ENCODE results near the gene PRRG2. TPM values are rescaled to one million over a fixed set of nuclear protein-coding genes. Genes with fewer than 3 reads are reported as not detected.

Gene PRRG2
- total RNA-seq, 6 experiments from 2014 or later = 2.5 to 5.9 (median 3.1) TPM

DNA sequence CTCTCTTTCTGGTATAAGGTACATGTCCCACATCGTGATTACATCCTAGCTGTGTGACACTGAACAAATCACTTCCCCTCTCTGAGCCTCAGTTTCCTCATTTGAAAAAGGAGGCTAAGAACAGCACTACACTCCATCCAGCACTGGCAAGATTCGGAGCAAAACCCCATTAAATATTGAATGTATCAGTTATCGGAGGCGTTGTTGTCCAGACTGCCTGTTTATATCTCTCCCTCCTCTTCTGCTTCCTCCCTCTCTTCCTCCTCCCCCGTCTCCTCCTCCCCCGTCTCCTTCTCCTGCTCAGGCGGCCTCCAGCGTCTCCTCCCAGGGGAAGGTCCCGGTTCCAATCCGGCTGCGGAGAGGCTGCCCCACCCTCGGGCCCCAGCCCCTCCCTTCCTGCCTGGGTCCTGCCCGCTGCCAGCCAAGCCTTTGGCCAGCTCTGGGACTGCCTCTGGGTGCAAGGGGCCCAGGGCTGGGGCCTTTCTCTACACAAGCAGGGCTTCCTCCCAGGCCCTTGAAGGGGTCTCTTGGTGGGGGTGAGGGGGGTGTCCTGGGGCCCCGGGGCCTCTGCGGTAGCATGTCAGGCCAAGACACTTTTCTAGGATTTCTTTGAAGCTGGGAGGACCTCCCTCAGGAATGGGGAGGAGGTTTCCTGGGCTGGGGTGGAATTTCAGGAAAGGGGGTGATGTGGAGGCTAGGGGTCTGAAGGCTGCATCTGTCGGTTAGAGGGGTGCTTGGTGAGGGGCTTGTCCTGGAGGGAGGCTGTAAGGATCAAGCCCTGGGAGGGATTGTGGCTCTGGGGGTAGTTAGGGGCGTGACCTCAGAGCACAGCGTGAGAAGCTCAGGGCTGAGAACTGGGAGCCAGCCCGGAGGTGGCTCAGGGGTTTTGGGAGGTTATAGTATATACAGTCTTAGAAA is 57.0 kb downstream of the PRRG2 start:
- peak overlapping the region; percentile 40 to 48 (median 47) for H3K27ac ChIP-seq
- ATAC-seq = no peak
- intact Hi-C loops (cut with DNase I) = no loop called here
- H3K36me3 ChIP-seq = no peaks in the 10 kb centered on the region
- WGBS (ENCODE audit: insufficient coverage, low coverage, low lambda C conversion rate, missing lambda C conversion rate) = 31% methylated on average over 19 of the region's 19 CpGs
- no peaks in the 10 kb centered on the region for H3K27me3 ChIP-seq
- H3K4me1 ChIP-seq = peaks cover 0 to 11% (median 4%) of the 10 kb centered on the region in 4 donors
- H3K9me3 ChIP-seq = no peaks in the 10 kb centered on the region
- H3K4me3 ChIP-seq = peak overlapping the region in 1 of 3 donors; percentile 62
- DNase-seq = peak; percentile 73 to 76 (median 74)
- TF ChIP-seq POLR2A (IDR thresholded peaks at IDR 0.05) = no peak
- TF ChIP-seq, protein P1, sequence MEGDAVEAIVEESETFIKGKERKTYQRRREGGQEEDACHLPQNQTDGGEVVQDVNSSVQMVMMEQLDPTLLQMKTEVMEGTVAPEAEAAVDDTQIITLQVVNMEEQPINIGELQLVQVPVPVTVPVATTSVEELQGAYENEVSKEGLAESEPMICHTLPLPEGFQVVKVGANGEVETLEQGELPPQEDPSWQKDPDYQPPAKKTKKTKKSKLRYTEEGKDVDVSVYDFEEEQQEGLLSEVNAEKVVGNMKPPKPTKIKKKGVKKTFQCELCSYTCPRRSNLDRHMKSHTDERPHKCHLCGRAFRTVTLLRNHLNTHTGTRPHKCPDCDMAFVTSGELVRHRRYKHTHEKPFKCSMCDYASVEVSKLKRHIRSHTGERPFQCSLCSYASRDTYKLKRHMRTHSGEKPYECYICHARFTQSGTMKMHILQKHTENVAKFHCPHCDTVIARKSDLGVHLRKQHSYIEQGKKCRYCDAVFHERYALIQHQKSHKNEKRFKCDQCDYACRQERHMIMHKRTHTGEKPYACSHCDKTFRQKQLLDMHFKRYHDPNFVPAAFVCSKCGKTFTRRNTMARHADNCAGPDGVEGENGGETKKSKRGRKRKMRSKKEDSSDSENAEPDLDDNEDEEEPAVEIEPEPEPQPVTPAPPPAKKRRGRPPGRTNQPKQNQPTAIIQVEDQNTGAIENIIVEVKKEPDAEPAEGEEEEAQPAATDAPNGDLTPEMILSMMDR (IDR thresholded peaks at IDR 0.05) = no peak

DNA sequence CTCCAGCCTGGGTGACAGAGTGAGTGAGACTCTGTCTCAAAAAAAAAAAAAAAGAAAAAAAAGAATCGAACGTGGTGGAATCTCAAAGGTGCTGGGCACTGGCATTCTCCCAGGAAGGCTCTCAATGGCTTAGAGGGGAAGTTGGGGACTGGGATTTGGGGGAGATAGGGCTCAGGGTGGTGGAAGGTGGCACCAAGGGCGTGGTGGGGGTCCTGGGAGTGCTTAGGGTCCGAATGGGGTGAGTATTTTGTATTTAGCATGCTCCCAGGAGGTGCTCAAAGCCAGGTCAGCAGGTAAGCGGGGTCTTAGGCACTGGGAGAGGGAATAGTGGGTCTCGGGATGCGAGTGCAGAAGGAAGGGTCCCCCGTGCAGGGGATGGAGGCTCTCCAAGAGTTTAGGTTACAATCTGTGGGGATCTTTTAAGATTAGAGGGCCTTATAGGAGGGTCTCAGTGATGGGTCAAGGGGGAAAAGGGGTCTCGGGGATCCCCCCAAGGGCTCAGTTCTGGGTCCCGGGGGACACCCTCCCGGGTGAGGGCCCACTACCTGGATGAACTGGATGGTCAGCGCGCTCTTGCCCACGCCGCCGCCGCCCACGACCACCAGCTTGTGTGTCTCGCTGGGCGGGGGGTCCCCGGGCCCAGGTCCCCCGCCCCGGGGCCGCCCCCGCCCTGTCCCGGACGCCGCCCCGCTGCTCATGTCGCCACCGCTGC is 58.4 kb downstream of the PRRG2 start:
- 6% methylated on average over 6 of the region's 31 CpGs for WGBS (ENCODE audit: insufficient coverage, low coverage, low lambda C conversion rate, missing lambda C conversion rate)
- DNase-seq (no peak), ATAC-seq (no peak)
- Histone ChIP-seq H3K27ac (peak overlapping the region; percentile 73 to 83 (median 78)), H3K4me3 (peak overlapping the region; percentile 40 to 62 (median 58)), H3K9me3 (no peaks in the 10 kb centered on the region), H3K27me3 (no peaks in the 10 kb centered on the region), H3K4me1 (peaks cover 0 to 15% (median 8%) of the 10 kb centered on the region in 4 donors), H3K36me3 (no peaks in the 10 kb centered on the region)
- intact Hi-C loops (cut with DNase I) = no loop called here
- no peak for TF ChIP-seq POLR2A (IDR thresholded peaks at IDR 0.05)
- TF ChIP-seq, protein P1 (IDR thresholded peaks at IDR 0.05) = no peak

DNA sequence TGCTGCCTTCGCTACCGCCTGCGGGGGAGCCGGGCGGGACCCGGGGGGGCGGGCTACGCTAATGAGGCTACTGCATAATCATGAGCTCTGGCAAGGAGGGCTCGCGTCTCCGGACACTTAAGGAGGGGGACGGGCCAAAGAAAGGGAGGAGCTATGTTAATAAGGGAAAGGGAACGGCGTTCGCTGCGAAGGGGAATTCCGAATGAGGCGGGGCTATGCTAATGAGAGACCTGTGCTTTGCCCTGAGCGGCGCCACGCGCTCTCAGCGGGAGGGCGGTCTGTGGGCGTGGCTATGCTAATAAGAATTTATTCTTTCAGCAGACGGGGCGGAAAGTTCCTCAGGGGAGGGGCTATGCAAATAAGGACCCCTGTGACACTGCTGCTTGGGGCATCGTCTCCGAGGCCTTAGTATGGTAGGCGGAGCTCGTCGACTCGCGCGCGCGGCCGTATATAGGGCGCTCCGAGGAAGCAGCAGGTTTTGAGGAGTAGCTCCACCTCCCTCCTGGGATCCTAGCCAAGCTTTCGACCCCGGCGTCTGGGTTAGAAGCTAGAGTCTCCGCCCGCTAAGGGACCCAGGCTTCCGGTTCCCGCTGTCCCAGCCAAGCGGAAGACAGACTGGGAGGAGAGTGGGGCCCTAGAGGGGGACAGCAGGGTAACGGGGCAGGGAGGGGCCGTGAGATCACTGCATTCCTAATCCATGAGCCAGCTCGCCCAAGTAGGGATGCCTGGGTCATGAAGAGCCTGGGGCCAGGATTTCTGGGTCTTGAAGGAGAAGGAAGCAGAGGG is 59.2 kb downstream of the PRRG2 start, which contains the start of gene RRAS:
Gene RRAS, minus strand, starts transcription at position 31 of the 786 bp plus-strand sequence. CDS start 45 bp downstream, outside the sequence.
- H3K27ac ChIP-seq = peak within 1 kb of the TSS; percentile 86 to 98 (median 93)
- H3K4me3 ChIP-seq = peak within 1 kb of the TSS; percentile 40 to 93 (median 58)
- WGBS (ENCODE audit: insufficient coverage, low coverage, low lambda C conversion rate, missing lambda C conversion rate) = under 1% methylated on average over 29 of the region's 51 CpGs
- H3K36me3 ChIP-seq = peaks cover 0 to 4% (median 0%) of the 10 kb centered on the region in 4 donors
- no peaks in the 10 kb centered on the region for H3K9me3 ChIP-seq
- intact Hi-C loops (cut with DNase I) = no loop called here
- peak; percentile 67 to 82 (median 78) for ATAC-seq
- peaks cover 0 to 15% (median 8%) of the 10 kb centered on the region in 4 donors for H3K4me1 ChIP-seq
- TF ChIP-seq, protein P1 (IDR thresholded peaks at IDR 0.05) = no peak
- TF ChIP-seq POLR2A (IDR thresholded peaks at IDR 0.05) = peak; percentile 92
- peak; percentile 100 for DNase-seq
- no peaks in the 10 kb centered on the region for H3K27me3 ChIP-seq

Small RNAs within 50 kb of the gene (small RNA-seq; reads per million reads assigned to genes)
- gene RF00019 = 0 reads per million in 2 experiments

Other genes starting within 250 kb of the PRRG2 start
- gene CD37, start 245.9 kb upstream of the PRRG2 start, total RNA-seq = 1 to 10 TPM; 1.1 to 5.0 (median 3.5) TPM
- gene TEAD2, start 218.9 kb upstream of the PRRG2 start, total RNA-seq = 1 to 10 TPM; 3.3 to 8.9 (median 5.3) TPM
- not detected for gene DKKL1, start 217.4 kb upstream of the PRRG2 start, total RNA-seq
- gene KASH5, start 193.1 kb upstream of the PRRG2 start, total RNA-seq = under 1 TPM in 1 of 6 experiments, not detected in 5; 0.32 TPM
- not detected for gene PTH2, start 157.9 kb upstream of the PRRG2 start, total RNA-seq
- not detected for gene GFY, start 155.9 kb upstream of the PRRG2 start, total RNA-seq
- gene SLC17A7, start 139.8 kb upstream of the PRRG2 start, total RNA-seq = under 1 TPM in 1 of 6 experiments, not detected in 5; 0.13 TPM
- gene PIH1D1, start 129.5 kb upstream of the PRRG2 start, total RNA-seq = 10 to 100 TPM; 37.4 to 57.7 (median 43.4) TPM
- gene ALDH16A1, start 128.1 kb upstream of the PRRG2 start, total RNA-seq = 10 to 100 TPM; 14.4 to 29.6 (median 19.8) TPM
- gene FLT3LG, start 107.1 kb upstream of the PRRG2 start, total RNA-seq = 1 to 10 TPM in 5 of 6 experiments, under 1 TPM in 1; 0.80 to 4.4 (median 2.3) TPM
- gene RPL13A, start 93.7 kb upstream of the PRRG2 start, total RNA-seq = 100 to 1,000 TPM; 675 to 992 (median 801) TPM
- 1,000 to 10,000 TPM in 2 of 6 experiments, 100 to 1,000 TPM in 4; 417 to 1,739 (median 617) TPM for gene RPS11, start 84.9 kb upstream of the PRRG2 start, total RNA-seq
- 100 to 1,000 TPM; 123 to 335 (median 245) TPM for gene FCGRT, start 68.7 kb upstream of the PRRG2 start, total RNA-seq
- gene RCN3, start 53.3 kb upstream of the PRRG2 start, total RNA-seq = 10 to 100 TPM in 3 of 6 experiments, 1 to 10 TPM in 3; 5.3 to 18.0 (median 10.9) TPM
- gene NOSIP, start 760 bp upstream of the PRRG2 start, total RNA-seq = 10 to 100 TPM; 16.2 to 31.9 (median 23.2) TPM
- 1 to 10 TPM; 4.0 to 8.5 (median 5.5) TPM for gene PRR12, start 9.9 kb downstream of the PRRG2 start, total RNA-seq
- gene RRAS, start 58.8 kb downstream of the PRRG2 start, total RNA-seq = 10 to 100 TPM in 5 of 6 experiments, 1 to 10 TPM in 1; 8.5 to 16.4 (median 11.5) TPM
- 10 to 100 TPM; 14.6 to 33.0 (median 27.3) TPM for gene SCAF1, start 60.9 kb downstream of the PRRG2 start, total RNA-seq
- gene IRF3, start 84.5 kb downstream of the PRRG2 start, total RNA-seq = 10 to 100 TPM; 29.6 to 41.8 (median 35.3) TPM
- 10 to 100 TPM in 4 of 6 experiments, 1 to 10 TPM in 2; 4.5 to 11.6 (median 10.5) TPM for gene BCL2L12, start 84.6 kb downstream of the PRRG2 start, total RNA-seq
- gene PRMT1, start 96.0 kb downstream of the PRRG2 start, total RNA-seq = 10 to 100 TPM; 25.3 to 63.2 (median 39.9) TPM
- gene ADM5, start 108.3 kb downstream of the PRRG2 start, total RNA-seq = under 1 TPM; 0.19 to 0.70 (median 0.51) TPM
- 1 to 10 TPM in 3 of 6 experiments, under 1 TPM in 3; 0.43 to 6.7 (median 0.97) TPM for gene CPT1C, start 109.8 kb downstream of the PRRG2 start, total RNA-seq
- gene TSKS, start 182.0 kb downstream of the PRRG2 start, total RNA-seq = not detected
- gene AP2A1, start 185.7 kb downstream of the PRRG2 start, total RNA-seq = 100 to 1,000 TPM in 1 of 6 experiments, 10 to 100 TPM in 5; 38.7 to 103 (median 49.8) TPM
- 10 to 100 TPM in 1 of 6 experiments, 1 to 10 TPM in 5; 3.7 to 10.7 (median 6.3) TPM for gene FUZ, start 232.0 kb downstream of the PRRG2 start, total RNA-seq
- gene MED25, start 237.0 kb downstream of the PRRG2 start, total RNA-seq = 10 to 100 TPM in 5 of 6 experiments, 1 to 10 TPM in 1; 9.9 to 16.3 (median 11.8) TPM